K562 (cell line): Measurements from ENCODE around the gene TRIM62. TPM values are rescaled to one million over a fixed set of nuclear protein-coding genes. Genes with fewer than 3 reads are reported as not detected.

Experiments
- CXXC5 ChIP-seq: fragments of 250-450 bp; sonication (Bioruptor Pico); IDR thresholded peaks from 2 replicates; pipeline ENCODE4 v1.8.0; 2022; ENCODE audit warnings: inconsistent platforms, mild to moderate bottlenecking, moderate library complexity
- ELF4 ChIP-seq: fragments of 450-650 bp; formaldehyde crosslinking; IDR thresholded peaks from 2 replicates; pipeline ENCODE4 v1.4.0; 2022; ENCODE audit warnings: missing genetic modification characterization
- GABPB1 ChIP-seq: sonication (generic); formaldehyde crosslinking; IDR thresholded peaks from 2 replicates; pipeline ENCODE4 v1.8.0; 2022; ENCODE audit warnings: mild to moderate bottlenecking, missing genetic modification reagents
- SMAD2 ChIP-seq: fragments of 150-350 bp; IDR thresholded peaks from 2 replicates; pipeline ENCODE4 v1.6.1; 2014; ENCODE audit warnings: low read depth, mild to moderate bottlenecking, low read length
- SRSF1 ChIP-seq: fragments of 200-400 bp; formaldehyde crosslinking; IDR thresholded peaks from 2 replicates; pipeline ENCODE4 v1.6.1; 2017; ENCODE audit warnings: mild to moderate bottlenecking, low read depth, low read length, moderate library complexity
- ZNF212 ChIP-seq: fragments of 450-650 bp; formaldehyde crosslinking; IDR thresholded peaks from 2 replicates; pipeline ENCODE4 v1.4.0; 2020; ENCODE audit warnings: mild to moderate bottlenecking
- ZNF274 ChIP-seq: IDR thresholded peaks from 2 replicates; pipeline ENCODE4 v1.6.1; 2011; ENCODE audit warnings: low read depth, mild to moderate bottlenecking, low read length, moderate library complexity, borderline replicate concordance
- ZNF41 ChIP-seq: fragments of 250-450 bp; sonication (Bioruptor Pico); conservative IDR thresholded peaks from 2 replicates; pipeline ENCODE4 v1.4.0; 2020; ENCODE audit warnings: mild to moderate bottlenecking
- polyA plus RNA-seq, 8 experiments: library from polyadenylated mRNA; depleted of rRNA in 4 of 8; stranded (reverse) in 5 of 8; unstranded in 3 of 8; fragments of >200 nt; fragmentation: Nextera tagmentation in 2 of 8; fragmentation: Illumina TruSeq in 1 of 8; extraction: Ambion mirVana in 2 of 8; extraction: Trizol in 1 of 8; gene quantifications; 2 replicates each; pipeline versions ENCODE4 v1.2.1 to v1.2.3, GENCODE V29; 2011 to 2014; ENCODE audit warnings: inconsistent platforms in 1 of 8, missing spikeins in 1 of 8
- total RNA-seq, 7 experiments: library from RNA; depleted of rRNA in 6 of 7; stranded (reverse); fragments of >200 nt in 6 of 7; fragmentation: Illumina TruSeq in 2 of 7; extraction: Trizol in 2 of 7; gene quantifications; 2 replicates each; pipeline versions ENCODE4 v1.2.1 to v1.2.3, GENCODE V29; 2011 to 2021; ENCODE audit warnings: low replicate concordance in 1 of 7
- TF ChIP-seq, protein P1 (sequence below), 2 experiments: fragments of 450-650 bp; formaldehyde crosslinking in 1 of 2; IDR thresholded peaks; 2 replicates each; pipeline versions ENCODE4 v1.4.0 to v1.6.1; 2014 to 2020; ENCODE audit warnings: mild to moderate bottlenecking in 2 of 2, borderline replicate concordance in 1 of 2, low read depth in 1 of 2
- TF ChIP-seq, protein P2 (sequence below), 2 experiments: IDR thresholded peaks; 2 replicates each; pipeline ENCODE4 v1.6.1; 2011; ENCODE audit warnings: borderline replicate concordance in 1 of 2, control low read depth in 1 of 2, low read depth in 1 of 2, low read length in 1 of 2, mild to moderate bottlenecking in 1 of 2, mixed read lengths in 1 of 2, moderate library complexity in 1 of 2; ENCODE audit not compliant: insufficient read depth in 1 of 2, insufficient read length in 1 of 2, poor library complexity in 1 of 2, severe bottlenecking in 1 of 2; ENCODE audit errors: extremely low read depth in 1 of 2
- TF ChIP-seq, protein P3 (sequence below): fragments of 450-650 bp; IDR thresholded peaks from 2 replicates; pipeline ENCODE4 v1.6.1; 2016; ENCODE audit warnings: antibody characterized with exemption
- TF ChIP-seq, protein P4 (sequence below): fragments of 450-650 bp; formaldehyde crosslinking; IDR thresholded peaks from 2 replicates; pipeline ENCODE4 v1.4.0; 2020; ENCODE audit warnings: mild to moderate bottlenecking, moderate library complexity

Gene TRIM62
- total and polyA plus RNA-seq, 9 of the 15 experiments (the other 6 are each of a cell fraction or from before 2014, with no cell fraction given), result 0.18 to 2.3 (median 0.52) TPM

DNA sequence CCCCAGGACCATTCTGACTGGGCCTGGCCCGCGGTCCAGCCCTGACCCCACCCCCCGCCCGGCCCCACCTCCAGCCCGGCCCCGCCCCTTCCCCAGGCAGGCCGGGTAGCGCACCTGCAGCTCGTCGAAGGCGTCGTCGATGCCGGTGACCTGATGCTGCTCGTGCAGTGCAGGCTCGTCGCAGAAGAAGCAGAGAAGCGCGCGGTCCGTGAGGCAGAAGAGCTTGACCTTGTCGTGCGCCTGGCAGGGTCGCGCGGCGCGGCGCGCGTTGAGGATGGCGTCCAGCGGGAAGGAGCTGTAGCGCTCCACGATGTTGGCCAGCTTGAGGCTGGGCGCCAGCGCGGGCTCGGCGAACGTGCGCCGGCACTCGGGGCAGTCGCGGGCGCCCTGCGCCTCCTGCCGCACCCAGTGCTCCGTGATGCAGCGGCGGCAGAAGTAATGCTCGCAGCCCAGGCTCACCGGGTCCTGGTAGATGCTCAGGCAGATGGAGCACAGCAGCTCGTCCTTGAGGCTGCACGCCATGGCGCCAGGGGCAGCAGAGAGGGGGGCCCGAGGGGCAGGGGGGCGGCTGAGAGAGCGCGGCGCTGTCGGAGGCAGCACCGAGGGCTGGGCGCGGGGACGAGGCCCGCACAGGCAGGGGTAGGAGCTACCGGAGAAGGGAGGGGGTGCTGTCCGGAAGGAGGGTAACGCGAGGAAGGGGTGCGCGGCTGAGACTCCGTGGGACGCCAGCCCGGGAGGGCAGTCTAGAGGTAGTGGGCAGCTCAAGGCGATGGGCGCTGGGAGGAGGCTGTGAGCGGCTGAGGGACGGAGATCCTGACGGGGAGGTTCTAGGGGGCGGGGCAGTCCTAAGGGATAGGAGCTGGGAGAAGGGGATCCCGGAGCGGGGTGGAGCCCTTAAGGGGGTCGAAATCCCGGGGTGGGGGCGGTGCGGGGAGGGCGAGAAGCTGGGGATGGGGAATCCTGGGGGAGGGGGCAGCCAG, 642 bp downstream of the TRIM62 start (continued):
- TF ChIP-seq, protein P1, sequence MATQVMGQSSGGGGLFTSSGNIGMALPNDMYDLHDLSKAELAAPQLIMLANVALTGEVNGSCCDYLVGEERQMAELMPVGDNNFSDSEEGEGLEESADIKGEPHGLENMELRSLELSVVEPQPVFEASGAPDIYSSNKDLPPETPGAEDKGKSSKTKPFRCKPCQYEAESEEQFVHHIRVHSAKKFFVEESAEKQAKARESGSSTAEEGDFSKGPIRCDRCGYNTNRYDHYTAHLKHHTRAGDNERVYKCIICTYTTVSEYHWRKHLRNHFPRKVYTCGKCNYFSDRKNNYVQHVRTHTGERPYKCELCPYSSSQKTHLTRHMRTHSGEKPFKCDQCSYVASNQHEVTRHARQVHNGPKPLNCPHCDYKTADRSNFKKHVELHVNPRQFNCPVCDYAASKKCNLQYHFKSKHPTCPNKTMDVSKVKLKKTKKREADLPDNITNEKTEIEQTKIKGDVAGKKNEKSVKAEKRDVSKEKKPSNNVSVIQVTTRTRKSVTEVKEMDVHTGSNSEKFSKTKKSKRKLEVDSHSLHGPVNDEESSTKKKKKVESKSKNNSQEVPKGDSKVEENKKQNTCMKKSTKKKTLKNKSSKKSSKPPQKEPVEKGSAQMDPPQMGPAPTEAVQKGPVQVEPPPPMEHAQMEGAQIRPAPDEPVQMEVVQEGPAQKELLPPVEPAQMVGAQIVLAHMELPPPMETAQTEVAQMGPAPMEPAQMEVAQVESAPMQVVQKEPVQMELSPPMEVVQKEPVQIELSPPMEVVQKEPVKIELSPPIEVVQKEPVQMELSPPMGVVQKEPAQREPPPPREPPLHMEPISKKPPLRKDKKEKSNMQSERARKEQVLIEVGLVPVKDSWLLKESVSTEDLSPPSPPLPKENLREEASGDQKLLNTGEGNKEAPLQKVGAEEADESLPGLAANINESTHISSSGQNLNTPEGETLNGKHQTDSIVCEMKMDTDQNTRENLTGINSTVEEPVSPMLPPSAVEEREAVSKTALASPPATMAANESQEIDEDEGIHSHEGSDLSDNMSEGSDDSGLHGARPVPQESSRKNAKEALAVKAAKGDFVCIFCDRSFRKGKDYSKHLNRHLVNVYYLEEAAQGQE (IDR thresholded peaks at IDR 0.05; ENCODE audit: borderline replicate concordance), result no peak
- TF ChIP-seq, protein P1 (CRISPR knock-in tag; IDR thresholded peaks at IDR 0.05; ENCODE audit: low read depth), result no peak
- TF ChIP-seq ZNF274 (no peak), SRSF1 (no peak), CXXC5 (CRISPR knock-in tag) (peak; percentile 72), ZNF41 (no peak), SMAD2 (no peak), ZNF212 (no peak), GABPB1 (CRISPR knock-in tag) (0 out of 2 replicates have a peak, but pooled peaks have one; percentile 33), ELF4 (CRISPR knock-in tag) (no peak)
- TF ChIP-seq, protein P2, sequence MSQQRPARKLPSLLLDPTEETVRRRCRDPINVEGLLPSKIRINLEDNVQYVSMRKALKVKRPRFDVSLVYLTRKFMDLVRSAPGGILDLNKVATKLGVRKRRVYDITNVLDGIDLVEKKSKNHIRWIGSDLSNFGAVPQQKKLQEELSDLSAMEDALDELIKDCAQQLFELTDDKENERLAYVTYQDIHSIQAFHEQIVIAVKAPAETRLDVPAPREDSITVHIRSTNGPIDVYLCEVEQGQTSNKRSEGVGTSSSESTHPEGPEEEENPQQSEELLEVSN (IDR thresholded peaks at IDR 0.05; ENCODE audit: borderline replicate concordance in 1 of 2, extremely low read depth in 1 of 2, insufficient read depth in 1 of 2, insufficient read length in 1 of 2, low read depth in 1 of 2, low read length in 1 of 2, poor library complexity in 1 of 2, severe bottlenecking in 1 of 2), result peak; percentile 69 to 79
- TF ChIP-seq, protein P3, sequence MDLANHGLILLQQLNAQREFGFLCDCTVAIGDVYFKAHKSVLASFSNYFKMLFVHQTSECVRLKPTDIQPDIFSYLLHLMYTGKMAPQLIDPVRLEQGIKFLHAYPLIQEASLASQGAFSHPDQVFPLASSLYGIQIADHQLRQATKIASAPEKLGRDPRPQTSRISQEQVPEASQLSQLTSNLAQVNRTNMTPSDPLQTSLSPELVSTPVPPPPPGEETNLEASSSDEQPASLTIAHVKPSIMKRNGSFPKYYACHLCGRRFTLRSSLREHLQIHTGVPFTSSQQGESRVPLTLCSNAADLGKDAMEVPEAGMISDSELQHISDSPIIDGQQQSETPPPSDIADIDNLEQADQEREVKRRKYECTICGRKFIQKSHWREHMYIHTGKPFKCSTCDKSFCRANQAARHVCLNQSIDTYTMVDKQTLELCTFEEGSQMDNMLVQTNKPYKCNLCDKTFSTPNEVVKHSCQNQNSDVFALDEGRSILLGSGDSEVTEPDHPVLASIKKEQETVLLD, result no peak
- TF ChIP-seq, protein P4, sequence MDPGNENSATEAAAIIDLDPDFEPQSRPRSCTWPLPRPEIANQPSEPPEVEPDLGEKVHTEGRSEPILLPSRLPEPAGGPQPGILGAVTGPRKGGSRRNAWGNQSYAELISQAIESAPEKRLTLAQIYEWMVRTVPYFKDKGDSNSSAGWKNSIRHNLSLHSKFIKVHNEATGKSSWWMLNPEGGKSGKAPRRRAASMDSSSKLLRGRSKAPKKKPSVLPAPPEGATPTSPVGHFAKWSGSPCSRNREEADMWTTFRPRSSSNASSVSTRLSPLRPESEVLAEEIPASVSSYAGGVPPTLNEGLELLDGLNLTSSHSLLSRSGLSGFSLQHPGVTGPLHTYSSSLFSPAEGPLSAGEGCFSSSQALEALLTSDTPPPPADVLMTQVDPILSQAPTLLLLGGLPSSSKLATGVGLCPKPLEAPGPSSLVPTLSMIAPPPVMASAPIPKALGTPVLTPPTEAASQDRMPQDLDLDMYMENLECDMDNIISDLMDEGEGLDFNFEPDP (CRISPR knock-in tag), result no peak
